ENCODE measurements around the gene AGPS.

DNA sequence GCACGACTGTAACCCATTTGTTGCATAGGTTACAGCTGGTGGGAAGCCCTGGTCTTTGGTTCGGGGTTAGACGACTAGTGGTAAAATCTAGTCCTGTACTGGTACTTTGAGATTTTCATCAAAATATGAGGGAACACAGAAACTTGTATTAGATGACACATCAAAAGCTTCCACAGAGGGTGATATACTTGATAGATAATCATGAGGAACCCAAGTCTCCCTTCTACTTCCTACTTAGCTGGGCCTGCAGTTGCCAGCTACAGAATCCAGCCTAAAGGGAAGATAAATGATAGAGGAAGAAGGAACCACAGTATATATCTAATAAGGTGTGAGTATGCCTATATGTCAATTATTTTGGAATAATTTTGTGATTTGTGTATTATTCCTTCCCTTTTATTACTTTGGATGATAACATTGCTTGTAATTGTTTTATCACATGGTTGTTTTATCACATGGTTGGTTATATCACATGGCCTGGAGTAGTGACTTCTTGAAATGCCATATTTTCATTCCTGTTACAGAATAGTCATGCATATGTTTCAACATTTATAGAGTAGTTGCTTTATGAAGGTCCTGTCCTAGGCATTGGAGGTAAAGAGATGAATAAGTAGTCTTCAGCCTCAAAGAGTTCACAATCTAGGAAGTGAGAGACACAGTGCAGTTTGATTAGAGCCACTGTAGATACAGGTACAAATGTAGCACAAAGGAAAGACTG is 2.9 kb downstream of the AGPS start:
- TF ChIP-seq, protein P1, sequence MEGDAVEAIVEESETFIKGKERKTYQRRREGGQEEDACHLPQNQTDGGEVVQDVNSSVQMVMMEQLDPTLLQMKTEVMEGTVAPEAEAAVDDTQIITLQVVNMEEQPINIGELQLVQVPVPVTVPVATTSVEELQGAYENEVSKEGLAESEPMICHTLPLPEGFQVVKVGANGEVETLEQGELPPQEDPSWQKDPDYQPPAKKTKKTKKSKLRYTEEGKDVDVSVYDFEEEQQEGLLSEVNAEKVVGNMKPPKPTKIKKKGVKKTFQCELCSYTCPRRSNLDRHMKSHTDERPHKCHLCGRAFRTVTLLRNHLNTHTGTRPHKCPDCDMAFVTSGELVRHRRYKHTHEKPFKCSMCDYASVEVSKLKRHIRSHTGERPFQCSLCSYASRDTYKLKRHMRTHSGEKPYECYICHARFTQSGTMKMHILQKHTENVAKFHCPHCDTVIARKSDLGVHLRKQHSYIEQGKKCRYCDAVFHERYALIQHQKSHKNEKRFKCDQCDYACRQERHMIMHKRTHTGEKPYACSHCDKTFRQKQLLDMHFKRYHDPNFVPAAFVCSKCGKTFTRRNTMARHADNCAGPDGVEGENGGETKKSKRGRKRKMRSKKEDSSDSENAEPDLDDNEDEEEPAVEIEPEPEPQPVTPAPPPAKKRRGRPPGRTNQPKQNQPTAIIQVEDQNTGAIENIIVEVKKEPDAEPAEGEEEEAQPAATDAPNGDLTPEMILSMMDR (IDR thresholded peaks at IDR 0.05) = no peak
- TF ChIP-seq POLR2A (IDR thresholded peaks at IDR 0.05) (no peak), POLR2AphosphoS5 (IDR thresholded peaks at IDR 0.05) (no peak)
